Activated B cell treated with CpG ODN at 0.5 μM for 24 hours (primary cell): Measurements from ENCODE around the gene CDHR4. TPM values are rescaled to one million over a fixed set of nuclear protein-coding genes. Genes with fewer than 3 reads are reported as not detected.

Experiments used
- ATAC-seq: fragments of 200-7000 bp; cut with Tn5 transposase; one replicate; pipeline ENCODE4 v1.10.0; 2021; ENCODE audit warnings: low read depth, mild to moderate bottlenecking, moderate library complexity
- CTCF ChIA-PET: fragments of 350-600 bp; sonication (Branson Sonifier 250); formaldehyde crosslinking; loops from one replicate; lab custom pipeline; 2021; ENCODE audit warnings: antibody characterized with exemption; lab: Charles Lee
- POLR2A ChIA-PET: fragments of 350-600 bp; sonication (Branson Sonifier 250); formaldehyde crosslinking; loops from one replicate; lab custom pipeline; 2021; ENCODE audit warnings: antibody characterized with exemption; lab: Charles Lee
- DNase-seq: peaks from one replicate; pipeline ENCODE4 v3.0.0; 2022
- H3K27ac Mint-ChIP-seq: one replicate; pipeline ENCODE4 v1.8.0; 2020; ENCODE audit warnings: mixed read lengths
- H3K27me3 Mint-ChIP-seq: one replicate; pipeline ENCODE4 v1.8.0; 2021; ENCODE audit warnings: mixed read lengths
- H3K36me3 Mint-ChIP-seq: one replicate; pipeline ENCODE4 v1.8.0; 2021; ENCODE audit warnings: low read depth, mixed read lengths
- H3K4me1 Mint-ChIP-seq: one replicate; pipeline ENCODE4 v1.8.0; 2021; ENCODE audit warnings: mixed read lengths
- H3K4me3 Mint-ChIP-seq: one replicate; pipeline ENCODE4 v1.8.0; 2020; ENCODE audit warnings: mild to moderate bottlenecking, mixed read lengths
- H3K9me3 Mint-ChIP-seq: one replicate; pipeline ENCODE4 v1.8.0; 2020; ENCODE audit warnings: mixed read lengths
- intact Hi-C: fragments of 100-400 bp; cut with micrococcal nuclease; formaldehyde crosslinking; loops from one replicate; pipeline ENCODE4 v1.15.1; 2024
- total RNA-seq: library from RNA; stranded (reverse); gene quantifications from 2 replicates; pipeline ENCODE4 v1.2.3, GENCODE V29; 2022
- TF ChIP-seq, protein P1 (sequence below): fragments of 200-600 bp; IDR thresholded peaks from one replicate; pipeline ENCODE4 v1.8.0; 2022; ENCODE audit warnings: antibody characterized with exemption, mild to moderate bottlenecking

The CDHR4 gene
- total RNA-seq, 1 donor from 2014 or later, result not detected

- TF ChIP-seq, protein P1, sequence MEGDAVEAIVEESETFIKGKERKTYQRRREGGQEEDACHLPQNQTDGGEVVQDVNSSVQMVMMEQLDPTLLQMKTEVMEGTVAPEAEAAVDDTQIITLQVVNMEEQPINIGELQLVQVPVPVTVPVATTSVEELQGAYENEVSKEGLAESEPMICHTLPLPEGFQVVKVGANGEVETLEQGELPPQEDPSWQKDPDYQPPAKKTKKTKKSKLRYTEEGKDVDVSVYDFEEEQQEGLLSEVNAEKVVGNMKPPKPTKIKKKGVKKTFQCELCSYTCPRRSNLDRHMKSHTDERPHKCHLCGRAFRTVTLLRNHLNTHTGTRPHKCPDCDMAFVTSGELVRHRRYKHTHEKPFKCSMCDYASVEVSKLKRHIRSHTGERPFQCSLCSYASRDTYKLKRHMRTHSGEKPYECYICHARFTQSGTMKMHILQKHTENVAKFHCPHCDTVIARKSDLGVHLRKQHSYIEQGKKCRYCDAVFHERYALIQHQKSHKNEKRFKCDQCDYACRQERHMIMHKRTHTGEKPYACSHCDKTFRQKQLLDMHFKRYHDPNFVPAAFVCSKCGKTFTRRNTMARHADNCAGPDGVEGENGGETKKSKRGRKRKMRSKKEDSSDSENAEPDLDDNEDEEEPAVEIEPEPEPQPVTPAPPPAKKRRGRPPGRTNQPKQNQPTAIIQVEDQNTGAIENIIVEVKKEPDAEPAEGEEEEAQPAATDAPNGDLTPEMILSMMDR, result no peak
- H3K36me3 Mint-ChIP-seq, result peaks cover 51% of the 10 kb centered on the region
- intact Hi-C loops, result no loop called here
- ChIA-PET CTCF (no interaction called here), POLR2A (no interaction called here)
- H3K9me3 Mint-ChIP-seq, result no peaks in the 10 kb centered on the region
- ATAC-seq (no peak), DNase-seq (no peak)
- no peak overlapping the region for H3K27ac Mint-ChIP-seq
- H3K4me3 Mint-ChIP-seq, result no peak overlapping the region
- no peaks in the 10 kb centered on the region for H3K27me3 Mint-ChIP-seq
- H3K4me1 Mint-ChIP-seq, result no peaks in the 10 kb centered on the region
Measured at GRCh38 chr3:49745986-49746385, 53.7 kb downstream of the CDHR4 start.

Other genes with a start within 250 kb of the CDHR4 start
- 0.15 and 0.69 TPM in 2 replicates for gene BSN, start 245.4 kb downstream of the CDHR4 start, total RNA-seq
- gene APEH, start 125.5 kb downstream of the CDHR4 start, total RNA-seq, result 109 and 113 TPM in 2 replicates
- 4.7 and 8.0 TPM in 2 replicates for gene MST1, start 110.4 kb downstream of the CDHR4 start, total RNA-seq
- 35.1 and 51.4 TPM in 2 replicates for gene RNF123, start 110.3 kb downstream of the CDHR4 start, total RNA-seq
- not detected in 2 replicates for gene AMIGO3, start 80.2 kb downstream of the CDHR4 start, total RNA-seq
- 39.9 and 40.7 TPM in 2 replicates for gene GMPPB, start 75.9 kb downstream of the CDHR4 start, total RNA-seq
- 44.3 and 47.6 TPM in 2 replicates for gene IP6K1, start 13.3 kb downstream of the CDHR4 start, total RNA-seq
- gene INKA1, start 3.4 kb upstream of the CDHR4 start, total RNA-seq, result 9.4 and 10.0 TPM in 2 replicates
- gene UBA7, start 14.1 kb upstream of the CDHR4 start, total RNA-seq, result 216 and 237 TPM in 2 replicates
- gene TRAIP, start 56.7 kb upstream of the CDHR4 start, total RNA-seq, result 6.4 TPM in 2 replicates
- gene CAMKV, start 70.0 kb upstream of the CDHR4 start, total RNA-seq, result not detected in 2 replicates
- 0.81 and 1.6 TPM in 2 replicates for gene MST1R, start 104.0 kb upstream of the CDHR4 start, total RNA-seq
- 6.3 and 7.1 TPM in 2 replicates for gene MON1A, start 129.9 kb upstream of the CDHR4 start, total RNA-seq
- gene RBM6, start 140.3 kb upstream of the CDHR4 start, total RNA-seq, result 160 and 172 TPM in 2 replicates